Measurements from ENCODE around the gene LRCH3.

The LRCH3 gene

GRCh38 chr3:197791113-197791891 lies at the start of gene LRCH3:
Gene LRCH3, plus strand, starts transcription at chr3:197791254. Its CDS starts 25 bp downstream, at chr3:197791279.
- peak; percentile 59 for DNase-seq (ENCODE audit: low read depth, low spot score)

GRCh38 chr3:197742787-197743186 lies 48.3 kb upstream of the LRCH3 start:
- no peak for DNase-seq (ENCODE audit: low read depth, low spot score)

GRCh38 chr3:197746209-197746608 lies 44.8 kb upstream of the LRCH3 start:
- DNase-seq (ENCODE audit: low read depth, low spot score) = no peak

- no peak for DNase-seq (ENCODE audit: low read depth, low spot score)
These were observed 44.2 kb upstream of the LRCH3 start for GRCh38 chr3:197746801-197747237.

- DNase-seq (ENCODE audit: low read depth, low spot score) = no peak
These were observed 42.3 kb upstream of the LRCH3 start for GRCh38 chr3:197748597-197749314.

GRCh38 chr3:197749315-197749600 lies 41.8 kb upstream of the LRCH3 start:
- DNase-seq (ENCODE audit: low read depth, low spot score) = no peak

GRCh38 chr3:197749601-197750395 lies 41.3 kb upstream of the LRCH3 start, which contains the start of gene FYTTD1:
Gene FYTTD1, plus strand, starts transcription at chr3:197749883. Its CDS starts 89 bp downstream, at chr3:197749972.
- DNase-seq (ENCODE audit: low read depth, low spot score) = peak; percentile 59

- no peak for DNase-seq (ENCODE audit: low read depth, low spot score)
These were observed 40.6 kb upstream of the LRCH3 start for GRCh38 chr3:197750396-197750831.

- DNase-seq (ENCODE audit: low read depth, low spot score) = no peak
These were observed 40.0 kb upstream of the LRCH3 start for GRCh38 chr3:197750858-197751737.

GRCh38 chr3:197752107-197752506 lies 38.9 kb upstream of the LRCH3 start:
- no peak for DNase-seq (ENCODE audit: low read depth, low spot score)

- DNase-seq (ENCODE audit: low read depth, low spot score) = no peak
These were observed 37.8 kb upstream of the LRCH3 start for GRCh38 chr3:197753263-197753662.

- no peak for DNase-seq (ENCODE audit: low read depth, low spot score)
These were observed 34.4 kb upstream of the LRCH3 start for GRCh38 chr3:197756704-197757103.

GRCh38 chr3:197758512-197758911 lies 32.5 kb upstream of the LRCH3 start:
- no peak for DNase-seq (ENCODE audit: low read depth, low spot score)

GRCh38 chr3:197761784-197762183 lies 29.3 kb upstream of the LRCH3 start:
- no peak for DNase-seq (ENCODE audit: low read depth, low spot score)

GRCh38 chr3:197775317-197775716 lies 15.7 kb upstream of the LRCH3 start:
- DNase-seq (ENCODE audit: low read depth, low spot score) = no peak

- DNase-seq (ENCODE audit: low read depth, low spot score) = no peak
These were observed 8.8 kb upstream of the LRCH3 start for GRCh38 chr3:197782230-197782629.

- DNase-seq (ENCODE audit: low read depth, low spot score) = no peak
These were observed 7.0 kb upstream of the LRCH3 start for GRCh38 chr3:197784019-197784585.

- DNase-seq (ENCODE audit: low read depth, low spot score) = no peak
These were observed 3.6 kb upstream of the LRCH3 start for GRCh38 chr3:197787412-197787811.

- DNase-seq (ENCODE audit: low read depth, low spot score) = no peak
These were observed 1.7 kb upstream of the LRCH3 start for GRCh38 chr3:197789309-197789708.

- no peak for DNase-seq (ENCODE audit: low read depth, low spot score)
These were observed 1.0 kb upstream of the LRCH3 start for GRCh38 chr3:197790033-197790432.
